Testis (tissue), 2 donors: Measurements from ENCODE around the gene ALOX12B.

Source experiments
- POLR2A ChIP-seq: fragments of 450-650 bp; IDR thresholded peaks from one replicate; pipeline ENCODE4 v1.6.1; 2017; ENCODE audit warnings: antibody characterized with exemption, mild to moderate bottlenecking, moderate library complexity
- TF ChIP-seq, protein P1 (sequence below), 3 experiments: fragments of 450-650 bp in 2 of 3; fragments of 200-600 bp in 1 of 3; sonication (generic) in 1 of 3; IDR thresholded peaks; one replicate each; pipeline ENCODE4 v1.5.1; 2016 to 2019; ENCODE audit warnings: antibody characterized with exemption in 3 of 3, mild to moderate bottlenecking in 2 of 3, moderate library complexity in 1 of 3

GRCh38 chr17:8031261-8031661 lies 56.3 kb downstream of the ALOX12B start:
- TF ChIP-seq, protein P1, sequence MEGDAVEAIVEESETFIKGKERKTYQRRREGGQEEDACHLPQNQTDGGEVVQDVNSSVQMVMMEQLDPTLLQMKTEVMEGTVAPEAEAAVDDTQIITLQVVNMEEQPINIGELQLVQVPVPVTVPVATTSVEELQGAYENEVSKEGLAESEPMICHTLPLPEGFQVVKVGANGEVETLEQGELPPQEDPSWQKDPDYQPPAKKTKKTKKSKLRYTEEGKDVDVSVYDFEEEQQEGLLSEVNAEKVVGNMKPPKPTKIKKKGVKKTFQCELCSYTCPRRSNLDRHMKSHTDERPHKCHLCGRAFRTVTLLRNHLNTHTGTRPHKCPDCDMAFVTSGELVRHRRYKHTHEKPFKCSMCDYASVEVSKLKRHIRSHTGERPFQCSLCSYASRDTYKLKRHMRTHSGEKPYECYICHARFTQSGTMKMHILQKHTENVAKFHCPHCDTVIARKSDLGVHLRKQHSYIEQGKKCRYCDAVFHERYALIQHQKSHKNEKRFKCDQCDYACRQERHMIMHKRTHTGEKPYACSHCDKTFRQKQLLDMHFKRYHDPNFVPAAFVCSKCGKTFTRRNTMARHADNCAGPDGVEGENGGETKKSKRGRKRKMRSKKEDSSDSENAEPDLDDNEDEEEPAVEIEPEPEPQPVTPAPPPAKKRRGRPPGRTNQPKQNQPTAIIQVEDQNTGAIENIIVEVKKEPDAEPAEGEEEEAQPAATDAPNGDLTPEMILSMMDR (IDR thresholded peaks at IDR 0.05) = no peak
- no peak for TF ChIP-seq POLR2A
